Measurements from ENCODE around the gene CYTH1. TPM values are rescaled to one million over a fixed set of nuclear protein-coding genes. Genes with fewer than 3 reads are reported as not detected.

Gene CYTH1
- total RNA-seq, 8 experiments from 2014 or later = 13.9 to 46.4 (median 30.0) TPM

DNA sequence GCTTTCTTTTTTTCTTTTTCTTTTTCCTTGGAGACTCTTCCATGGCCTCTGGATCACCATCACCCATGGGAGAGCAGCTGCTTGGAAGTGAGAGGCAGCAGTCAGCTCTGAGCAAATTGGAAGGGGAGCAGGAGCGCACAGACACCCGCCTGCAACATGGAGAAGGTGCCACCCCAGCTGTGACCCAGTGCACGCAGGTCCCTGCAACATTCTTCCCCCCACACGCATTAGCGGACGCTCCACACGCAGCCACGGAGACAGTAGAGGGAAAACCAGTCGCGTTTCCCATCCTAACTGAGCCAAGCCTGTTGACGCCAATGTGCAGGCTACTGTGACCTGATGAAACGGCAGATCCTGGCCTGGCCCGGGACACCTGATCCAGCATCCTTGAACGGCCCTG lies 20.4 kb upstream of the CYTH1 start:
- in situ Hi-C loops (cut with MboI; ENCODE audit: low pct_unique_long_range_greater_than_20kb in 2 of 9, low sequenced_read_pairs in 9 of 9, unreplicated experiment in 9 of 9) = no loop called here
- 80 to 100% (median 90%) methylated on average over 1 to 9 of the region's 14 CpGs; no CpG with 5 or more reads in 4 of the 10 experiments for WGBS, 10 experiments
- H3K27ac ChIP-seq = no peak overlapping the region
- no peak for ATAC-seq (replicated peaks in 6 of 8)
- no peak overlapping the region for H3K4me3 ChIP-seq
- no peaks in the 10 kb centered on the region for H3K4me1 ChIP-seq (replicated peaks in 1 of 2)

DNA sequence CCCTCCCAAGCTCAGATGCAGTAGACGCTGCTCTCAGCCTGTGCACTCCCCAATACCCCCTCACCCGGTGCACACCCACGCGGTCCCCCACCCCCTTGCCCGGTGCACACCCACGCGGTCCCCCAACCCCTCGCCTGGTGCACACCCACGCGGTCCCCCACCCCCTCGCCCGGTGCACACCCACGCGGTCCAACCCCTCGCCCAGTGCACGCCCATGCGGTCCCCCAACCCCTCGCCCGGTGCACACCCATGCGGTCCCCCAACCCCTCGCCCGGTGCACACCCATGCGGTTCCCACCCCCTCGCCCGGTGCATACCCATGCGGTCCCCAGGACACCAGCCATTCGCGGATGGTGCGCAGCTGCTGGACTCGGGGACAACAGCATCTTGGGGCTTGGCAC lies 19.9 kb upstream of the CYTH1 start:
- Histone ChIP-seq H3K4me3 (no peak overlapping the region), H3K4me1 (replicated peaks in 1 of 2) (no peaks in the 10 kb centered on the region), H3K27ac (no peak overlapping the region)
- ATAC-seq (replicated peaks in 6 of 8) = peak in 1 of 8 experiments; percentile 8
- in situ Hi-C loops (cut with MboI; ENCODE audit: low pct_unique_long_range_greater_than_20kb in 2 of 9, low sequenced_read_pairs in 9 of 9, unreplicated experiment in 9 of 9) = no loop called here
- no CpG with 5 or more reads among the region's 30 CpGs for WGBS, 10 experiments

DNA sequence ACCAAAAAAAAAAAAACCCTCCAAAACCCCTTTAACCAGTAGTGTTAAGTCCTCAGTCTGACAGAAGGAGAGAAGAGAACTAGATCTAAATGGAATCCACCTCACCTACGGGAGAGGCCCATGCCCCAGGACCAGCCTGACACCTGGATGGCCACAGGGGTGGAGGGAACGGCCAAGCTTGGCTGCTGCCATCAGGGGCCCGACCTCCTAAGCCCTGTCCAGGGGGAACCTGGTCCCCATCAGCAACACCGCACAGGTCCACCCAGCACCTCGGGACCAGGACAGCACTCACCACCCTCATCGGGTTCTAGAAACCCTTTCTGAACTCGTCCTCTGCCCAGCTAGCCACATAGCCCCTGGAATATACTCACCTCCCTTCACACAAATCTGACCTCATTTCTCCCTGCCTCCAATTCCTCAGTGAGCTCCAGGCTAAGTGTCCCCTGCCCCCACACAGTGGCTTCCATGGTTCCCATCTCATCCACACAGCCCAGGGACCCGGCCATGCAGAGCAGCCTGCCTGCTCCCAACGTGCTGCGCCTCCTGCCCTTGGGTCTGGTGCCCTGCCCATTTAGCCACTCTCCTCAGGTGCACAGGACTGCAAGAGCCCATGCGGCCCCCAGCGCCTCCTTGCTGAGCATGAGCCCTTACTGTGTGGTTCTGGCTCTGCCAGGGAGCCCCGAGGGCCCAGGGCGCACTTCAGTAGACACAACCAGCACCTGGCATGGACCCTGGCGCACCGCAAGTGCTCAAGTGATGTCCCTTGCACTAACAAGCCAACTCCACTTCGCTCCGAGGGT lies 18.3 kb upstream of the CYTH1 start:
- Histone ChIP-seq H3K4me1 (replicated peaks in 1 of 2) (no peaks in the 10 kb centered on the region), H3K4me3 (no peak overlapping the region), H3K27ac (no peak overlapping the region)
- 67 to 100% (median 89%) methylated on average over 1 to 6 of the region's 18 CpGs; no CpG with 5 or more reads in 4 of the 10 experiments for WGBS, 10 experiments
- no peak for ATAC-seq (replicated peaks in 6 of 8)
- in situ Hi-C loops (cut with MboI; ENCODE audit: low pct_unique_long_range_greater_than_20kb in 2 of 9, low sequenced_read_pairs in 9 of 9, unreplicated experiment in 9 of 9) = no loop called here

DNA sequence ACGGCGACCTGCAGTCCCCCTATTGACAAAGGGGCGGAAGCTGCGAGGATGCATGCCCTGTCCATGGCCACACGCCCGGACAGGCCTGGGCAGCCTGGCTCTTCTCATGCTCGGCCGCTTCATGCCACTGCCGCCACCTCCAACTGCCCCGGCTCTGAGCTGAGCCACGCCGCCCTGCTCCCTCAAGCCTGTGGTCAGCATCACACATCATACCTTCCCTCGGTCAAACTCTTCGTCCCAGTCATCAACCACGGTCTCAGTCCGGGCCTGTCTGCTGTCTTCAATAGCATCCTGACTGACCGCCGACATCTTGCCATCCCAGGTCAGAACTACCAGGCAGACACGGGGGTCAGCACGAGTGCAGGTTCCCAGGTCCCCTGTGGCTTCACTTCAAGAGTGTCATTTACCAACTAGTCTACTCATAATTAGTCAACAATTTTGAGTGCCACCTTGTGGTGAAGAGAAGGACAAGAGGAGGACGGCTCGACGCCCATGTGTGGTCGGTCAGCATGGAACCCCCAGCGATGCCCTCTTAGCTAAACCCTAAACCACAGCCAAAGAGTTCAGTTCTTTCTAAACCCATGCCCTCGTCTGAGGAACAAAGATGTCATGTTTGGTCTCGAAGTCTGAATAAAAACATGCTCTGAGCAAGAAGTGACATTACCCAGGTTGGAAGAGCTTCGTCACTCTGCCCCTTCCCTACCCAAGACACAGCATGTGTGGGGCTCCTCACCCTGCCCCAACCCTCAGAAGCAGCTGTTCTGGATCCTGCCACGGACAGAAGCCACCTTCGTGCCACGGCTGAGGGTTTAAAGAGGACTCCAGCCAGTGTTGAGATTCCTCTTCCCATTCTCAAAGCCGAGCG lies 16.9 kb upstream of the CYTH1 start:
- in situ Hi-C loops (cut with MboI; ENCODE audit: low pct_unique_long_range_greater_than_20kb in 2 of 9, low sequenced_read_pairs in 9 of 9, unreplicated experiment in 9 of 9) = no loop called here
- peak in 7 of 8 experiments; percentile 8 to 55 (median 21) for ATAC-seq (replicated peaks in 6 of 8)
- Histone ChIP-seq H3K4me3 (no peak overlapping the region), H3K27ac (no peak overlapping the region), H3K4me1 (replicated peaks in 1 of 2) (no peaks in the 10 kb centered on the region)
- WGBS, 10 experiments = 57 to 97% (median 87%) methylated on average over 4 to 17 of the region's 33 CpGs; no CpG with 5 or more reads in 3 of the 10 experiments

DNA sequence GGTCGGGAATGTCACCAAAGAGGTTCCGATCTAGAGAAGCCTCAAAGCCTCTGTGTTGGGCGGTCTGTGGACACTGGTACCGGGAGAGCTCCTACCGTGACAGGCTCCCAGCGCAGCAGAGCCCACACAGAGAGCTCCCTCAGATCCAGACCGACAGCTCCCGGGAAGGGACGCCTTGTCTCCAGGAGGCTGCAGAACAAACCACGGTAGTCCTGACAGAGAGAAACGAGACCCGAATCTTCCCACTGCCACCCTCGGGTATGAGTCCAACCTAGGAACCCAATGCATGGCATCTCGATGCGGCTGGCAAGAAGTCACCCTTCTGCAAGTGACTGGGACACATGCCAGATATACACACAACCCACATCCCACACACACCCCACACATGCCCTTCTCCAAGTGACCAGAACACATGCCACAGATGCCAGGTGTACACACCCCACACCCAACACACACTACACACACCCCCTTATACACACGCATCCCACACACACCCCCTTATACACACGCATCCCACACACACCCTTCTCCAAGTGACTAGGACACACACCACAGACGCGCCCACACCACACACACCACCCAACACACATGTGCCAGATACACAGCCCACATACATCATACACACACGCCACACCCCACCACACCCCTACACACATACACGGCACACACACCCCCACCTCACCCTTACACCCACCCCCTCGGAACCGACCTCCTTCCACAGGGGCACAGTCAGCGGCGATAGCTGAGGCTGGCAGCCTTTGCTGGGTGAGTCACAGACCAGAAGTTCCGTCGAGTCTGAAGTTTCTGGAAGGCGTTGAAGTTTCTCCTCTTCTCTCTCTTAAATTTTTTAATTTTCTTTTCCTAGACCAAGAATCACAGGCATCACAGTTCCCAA lies 15.9 kb upstream of the CYTH1 start:
- in situ Hi-C loops (cut with MboI; ENCODE audit: low pct_unique_long_range_greater_than_20kb in 2 of 9, low sequenced_read_pairs in 9 of 9, unreplicated experiment in 9 of 9) = no loop called here
- no peak overlapping the region for H3K27ac ChIP-seq
- WGBS, 10 experiments = 85 to 98% methylated on average over 5 to 9 of the region's 28 CpGs; no CpG with 5 or more reads in 8 of the 10 experiments
- no peak overlapping the region for H3K4me3 ChIP-seq
- H3K4me1 ChIP-seq (replicated peaks in 1 of 2) = no peaks in the 10 kb centered on the region
- peak in 6 of 8 experiments; percentile 10 to 25 (median 15) for ATAC-seq (replicated peaks in 6 of 8)

DNA sequence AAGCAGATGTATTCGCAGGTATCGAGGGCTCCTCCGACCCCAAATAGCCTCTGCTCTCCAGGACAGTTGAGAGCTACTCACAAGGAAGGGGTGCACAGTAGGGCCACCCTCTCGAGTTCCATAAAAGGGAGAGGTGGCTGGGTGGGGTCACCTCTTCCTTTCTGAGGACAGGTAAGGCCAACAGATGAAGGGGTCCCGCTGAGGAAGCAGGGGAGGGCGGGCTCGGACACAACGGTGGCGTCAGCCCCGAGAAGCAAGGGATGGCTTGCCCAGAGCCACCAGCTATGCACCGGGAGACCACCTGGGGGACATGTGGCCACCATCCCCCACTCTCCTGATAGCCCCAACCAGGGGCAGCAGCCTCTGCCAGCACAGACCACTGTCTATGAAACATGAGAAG lies 15.1 kb upstream of the CYTH1 start:
- ATAC-seq (replicated peaks in 6 of 8) = peak in 2 of 8 experiments; percentile 6 to 7
- Histone ChIP-seq H3K4me1 (replicated peaks in 1 of 2) (no peaks in the 10 kb centered on the region), H3K27ac (no peak overlapping the region), H3K4me3 (no peak overlapping the region)
- 60 to 100% (median 90%) methylated on average over 1 to 4 of the region's 11 CpGs; no CpG with 5 or more reads in 4 of the 10 experiments for WGBS, 10 experiments
- in situ Hi-C loops (cut with MboI; ENCODE audit: low pct_unique_long_range_greater_than_20kb in 2 of 9, low sequenced_read_pairs in 9 of 9, unreplicated experiment in 9 of 9) = no loop called here

DNA sequence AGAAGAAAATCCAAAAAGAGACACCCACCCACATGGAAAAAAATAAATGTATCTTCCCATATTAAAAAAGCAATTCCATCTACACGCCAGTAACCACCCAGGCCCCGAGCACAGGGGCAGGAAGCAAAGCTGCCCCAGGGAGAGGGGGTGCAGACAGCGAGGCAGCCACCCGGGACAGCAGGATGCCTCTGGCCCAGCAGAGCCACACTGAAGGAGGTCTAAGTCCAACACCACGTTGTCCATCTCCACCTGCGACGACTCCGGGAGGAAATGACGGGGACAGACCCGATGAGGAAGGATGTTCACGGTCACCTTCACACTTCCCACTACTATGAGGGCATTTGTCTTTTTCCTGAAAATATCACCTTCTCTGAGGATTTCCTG lies 14.4 kb upstream of the CYTH1 start:
- H3K4me1 ChIP-seq (replicated peaks in 1 of 2) = peaks cover 0 to 3% of the 10 kb centered on the region in 2 donors
- ATAC-seq (replicated peaks in 6 of 8) = no peak
- WGBS, 10 experiments = 73 to 100% (median 90%) methylated on average over 1 to 8 of the region's 11 CpGs; no CpG with 5 or more reads in 2 of the 10 experiments
- H3K27ac ChIP-seq = no peak overlapping the region
- no peak overlapping the region for H3K4me3 ChIP-seq
- in situ Hi-C loops (cut with MboI; ENCODE audit: low pct_unique_long_range_greater_than_20kb in 2 of 9, low sequenced_read_pairs in 9 of 9, unreplicated experiment in 9 of 9) = no loop called here

DNA sequence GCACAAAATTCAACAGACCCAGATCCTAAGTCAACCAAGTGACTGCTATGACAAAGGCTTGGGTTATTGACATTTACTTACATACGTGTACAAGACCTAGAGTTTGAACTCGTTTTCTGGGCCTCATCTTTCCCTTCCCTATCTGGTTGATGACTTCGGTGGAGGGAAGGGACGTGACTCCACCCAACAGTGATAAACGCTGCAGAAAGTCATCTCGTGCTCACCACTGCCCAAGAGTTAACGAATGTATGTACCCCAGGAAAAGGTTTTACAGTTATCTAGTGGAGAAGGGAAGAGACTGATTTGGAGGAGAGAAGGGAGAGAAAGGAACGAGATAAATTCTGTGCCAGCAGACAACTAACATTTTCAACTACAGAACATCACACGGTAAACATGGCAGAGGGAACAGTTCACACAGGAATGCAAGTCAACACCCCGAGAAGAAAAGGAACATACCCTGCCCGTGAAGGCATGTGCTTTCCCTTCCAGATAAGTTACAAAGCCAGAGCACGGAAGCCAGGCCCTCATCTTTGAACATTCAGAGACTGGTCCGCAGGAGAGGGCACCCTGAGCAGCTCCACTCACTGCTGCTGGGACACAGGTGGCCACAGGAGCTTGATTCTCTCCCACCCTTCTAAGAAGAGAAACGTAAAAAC lies 13.9 kb upstream of the CYTH1 start:
- in situ Hi-C loops (cut with MboI; ENCODE audit: low pct_unique_long_range_greater_than_20kb in 2 of 9, low sequenced_read_pairs in 9 of 9, unreplicated experiment in 9 of 9) = no loop called here

DNA sequence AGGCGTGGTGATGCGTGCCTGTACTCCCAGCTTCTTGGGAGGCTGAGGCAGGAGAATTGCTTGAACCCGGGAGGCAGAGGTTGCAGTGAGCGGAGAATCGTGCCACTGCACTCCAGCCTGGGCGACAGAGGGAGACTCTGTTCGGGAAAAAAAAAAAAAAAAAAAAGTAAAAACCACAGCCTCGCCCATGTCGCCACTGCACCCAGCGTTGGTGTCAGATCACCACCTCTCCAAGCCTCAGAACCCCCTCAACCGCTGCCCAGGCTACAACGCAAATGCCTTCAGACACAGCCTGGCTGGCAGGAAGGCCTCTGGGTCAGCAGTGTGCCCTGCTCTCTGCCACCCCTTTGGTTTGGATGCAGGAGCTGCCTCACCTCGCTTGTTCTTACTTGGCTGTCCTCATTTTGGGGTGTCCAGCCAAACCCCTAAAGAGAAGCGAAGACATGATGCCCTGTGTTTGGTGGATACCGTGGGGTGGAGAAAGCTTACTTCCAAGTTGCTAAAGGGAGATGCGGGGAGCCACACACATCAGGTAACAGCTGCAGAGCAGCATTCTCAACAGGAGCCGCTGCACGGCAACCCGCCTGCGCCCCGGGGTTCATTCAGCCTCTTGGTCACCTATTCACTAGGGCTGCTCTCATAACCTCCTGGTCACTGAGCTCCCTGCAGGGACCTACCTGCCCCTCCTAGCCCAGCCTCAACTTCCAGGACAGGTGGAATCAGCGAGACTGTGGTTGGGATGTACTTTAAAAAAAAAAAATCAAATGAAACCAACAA lies 13.0 kb upstream of the CYTH1 start:
- Histone ChIP-seq H3K4me3 (no peak overlapping the region), H3K4me1 (replicated peaks in 1 of 2) (peaks cover 0 to 11% of the 10 kb centered on the region in 2 donors), H3K27ac (no peak overlapping the region)
- ATAC-seq (replicated peaks in 6 of 8) = no peak
- 77 to 100% (median 98%) methylated on average over 1 to 17 of the region's 22 CpGs; no CpG with 5 or more reads in 1 of the 10 experiments for WGBS, 10 experiments
- in situ Hi-C loops (cut with MboI; ENCODE audit: low pct_unique_long_range_greater_than_20kb in 2 of 9, low sequenced_read_pairs in 9 of 9, unreplicated experiment in 9 of 9) = no loop called here

More for the DNA sequence above, 13.9 kb upstream of the CYTH1 start:
- peak in 1 of 8 experiments; percentile 36 for ATAC-seq (replicated peaks in 6 of 8)
- WGBS, 10 experiments = 67 to 98% (median 81%) methylated on average over 2 to 11 of the region's 14 CpGs; no CpG with 5 or more reads in 2 of the 10 experiments
- Histone ChIP-seq H3K4me3 (no peak overlapping the region), H3K4me1 (replicated peaks in 1 of 2) (peaks cover 0 to 7% of the 10 kb centered on the region in 2 donors), H3K27ac (no peak overlapping the region)

DNA sequence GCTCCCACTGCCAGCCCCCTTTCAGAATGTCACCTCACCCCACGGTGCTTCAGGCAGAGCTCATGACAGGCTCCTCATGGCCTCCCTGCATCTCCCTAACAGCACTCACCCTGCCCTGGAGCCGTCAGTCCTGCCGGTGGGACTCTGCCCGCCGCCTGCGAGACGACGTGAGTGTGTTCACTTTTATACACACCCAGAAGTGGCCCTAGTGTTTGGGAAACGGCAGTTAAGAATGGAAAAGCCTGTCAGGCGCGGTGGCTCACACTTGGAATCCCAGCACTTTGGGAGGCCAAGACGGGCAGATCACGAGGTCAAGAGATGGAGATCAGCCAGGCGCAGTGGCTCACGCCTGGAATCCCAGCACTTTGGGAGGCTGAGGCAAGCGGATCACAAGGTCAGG lies 12.3 kb upstream of the CYTH1 start:
- in situ Hi-C loops (cut with MboI; ENCODE audit: low pct_unique_long_range_greater_than_20kb in 2 of 9, low sequenced_read_pairs in 9 of 9, unreplicated experiment in 9 of 9) = no loop called here
- H3K27ac ChIP-seq = no peak overlapping the region
- ATAC-seq (replicated peaks in 6 of 8) = no peak

DNA sequence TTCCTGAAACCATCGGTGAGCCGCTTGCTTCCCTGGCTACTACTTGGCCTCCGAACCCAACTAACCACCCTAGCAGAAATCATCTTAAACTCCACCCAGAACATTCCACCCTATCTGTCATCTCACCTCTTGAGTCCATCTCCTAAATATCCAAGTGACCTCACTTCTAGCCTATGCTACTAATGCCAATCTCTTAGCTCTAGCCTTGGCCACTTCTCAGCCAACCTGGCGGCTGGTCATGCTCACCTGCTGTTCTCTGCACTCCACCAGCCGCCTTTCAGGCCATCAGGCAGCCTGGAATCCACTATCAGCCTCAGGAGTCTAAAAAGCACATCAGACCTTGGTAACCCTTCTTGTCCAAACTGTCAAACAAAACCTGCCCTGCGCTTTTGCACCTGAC lies 11.9 kb upstream of the CYTH1 start:
- Histone ChIP-seq H3K4me3 (no peak overlapping the region), H3K4me1 (replicated peaks in 1 of 2) (peaks cover 0 to 22% of the 10 kb centered on the region in 2 donors), H3K27ac (no peak overlapping the region)
- in situ Hi-C loops (cut with MboI; ENCODE audit: low pct_unique_long_range_greater_than_20kb in 2 of 9, low sequenced_read_pairs in 9 of 9, unreplicated experiment in 9 of 9) = no loop called here
- ATAC-seq (replicated peaks in 6 of 8) = no peak
- WGBS, 10 experiments = 88 to 100% (median 100%) methylated on average over 1 to 3 of the region's 6 CpGs; no CpG with 5 or more reads in 7 of the 10 experiments

More for the DNA sequence above, 12.3 kb upstream of the CYTH1 start:
- Histone ChIP-seq H3K4me3 (no peak overlapping the region), H3K4me1 (replicated peaks in 1 of 2) (peaks cover 0 to 18% of the 10 kb centered on the region in 2 donors)
- WGBS, 10 experiments = 80 to 100% (median 97%) methylated on average over 1 to 7 of the region's 16 CpGs; no CpG with 5 or more reads in 7 of the 10 experiments

Data from motor neuron (in vitro differentiated cells).